ENCODE data around the gene CTNNBIP1. TPM values are rescaled to one million over a fixed set of nuclear protein-coding genes. Genes with fewer than 3 reads are reported as not detected.

Gene CTNNBIP1
- total RNA-seq, 4 donors from 2014 or later: 58.0 to 99.3 (median 75.2) TPM

Other genes with a start within 250 kb of the CTNNBIP1 start
- 10 to 100 TPM; 59.5 to 85.0 (median 81.5) TPM for gene CLSTN1, start 86.3 kb downstream of the CTNNBIP1 start, total RNA-seq
- gene LZIC, start 33.1 kb upstream of the CTNNBIP1 start, total RNA-seq: 10 to 100 TPM; 23.0 to 42.7 (median 34.1) TPM
- 10 to 100 TPM; 10.7 to 18.4 (median 14.7) TPM for gene NMNAT1, start 33.2 kb upstream of the CTNNBIP1 start, total RNA-seq
- 10 to 100 TPM in 3 of 4 donors, 1 to 10 TPM in 1; 7.2 to 39.8 (median 32.8) TPM for gene RBP7, start 87.0 kb upstream of the CTNNBIP1 start, total RNA-seq
- gene UBE4B, start 122.7 kb upstream of the CTNNBIP1 start, total RNA-seq: 10 to 100 TPM; 64.0 to 89.0 (median 71.0) TPM